Endothelial cell of umbilical vein (primary cell): ENCODE results near the gene USP46.

Source experiments
- EZH2 ChIP-seq: IDR thresholded peaks from 2 replicates; pipeline ENCODE4 v1.6.1; 2012; ENCODE audit warnings: borderline replicate concordance, low read depth, mild to moderate bottlenecking, moderate library complexity, low read length, inconsistent platforms; ENCODE audit not compliant: severe bottlenecking
- MYC ChIP-seq: IDR thresholded peaks from one replicate; pipeline ENCODE4 v1.6.1; 2011; ENCODE audit warnings: mild to moderate bottlenecking, low read depth, low read length
- POLR2AphosphoS5 ChIP-seq: IDR thresholded peaks from 2 replicates; pipeline ENCODE4 v1.6.1; 2012; ENCODE audit warnings: low read depth, mild to moderate bottlenecking, control low read depth, low read length, moderate library complexity; ENCODE audit not compliant: insufficient read depth

GRCh38 chr4:52638717-52639116 lies 20.4 kb downstream of the USP46 start:
- no peak for TF ChIP-seq MYC
- no peak for TF ChIP-seq EZH2
- no peak for TF ChIP-seq POLR2AphosphoS5
